ENCODE measurements around the gene LIPT2.

Gene LIPT2

DNA sequence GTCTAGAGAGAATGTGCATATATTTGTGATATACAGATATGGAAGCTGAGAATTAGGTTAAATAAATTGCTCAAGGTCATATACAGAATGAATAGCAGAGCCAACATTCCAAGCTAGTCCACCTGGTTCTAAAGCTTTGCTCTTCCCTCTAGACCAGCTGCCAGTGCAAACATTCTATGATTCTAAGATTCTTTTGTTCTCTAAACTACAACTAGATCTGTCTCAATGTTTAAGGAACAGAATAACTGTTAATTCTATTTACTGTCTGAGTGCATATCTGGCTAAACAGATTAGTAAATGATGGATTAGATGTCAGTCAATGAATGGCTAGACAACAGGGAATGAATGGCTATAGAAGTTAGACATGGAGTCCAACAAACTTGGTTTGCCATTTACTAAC lies 45.8 kb downstream of the LIPT2 start:
- no peaks in the 10 kb centered on the region for H3K27me3 ChIP-seq (ENCODE audit: insufficient read depth, low read depth)
- no peaks in the 10 kb centered on the region for H3K79me2 ChIP-seq (ENCODE audit: insufficient read depth, low read depth)
- H3K9ac ChIP-seq: no peak overlapping the region
- no peak overlapping the region for H2AFZ ChIP-seq (ENCODE audit: low read depth)
- H4K20me1 ChIP-seq (ENCODE audit: insufficient read depth): no peaks in the 10 kb centered on the region
- no peaks in the 10 kb centered on the region for H3K4me1 ChIP-seq (ENCODE audit: low read depth, poor library complexity, severe bottlenecking)
- TF ChIP-seq, protein P1, sequence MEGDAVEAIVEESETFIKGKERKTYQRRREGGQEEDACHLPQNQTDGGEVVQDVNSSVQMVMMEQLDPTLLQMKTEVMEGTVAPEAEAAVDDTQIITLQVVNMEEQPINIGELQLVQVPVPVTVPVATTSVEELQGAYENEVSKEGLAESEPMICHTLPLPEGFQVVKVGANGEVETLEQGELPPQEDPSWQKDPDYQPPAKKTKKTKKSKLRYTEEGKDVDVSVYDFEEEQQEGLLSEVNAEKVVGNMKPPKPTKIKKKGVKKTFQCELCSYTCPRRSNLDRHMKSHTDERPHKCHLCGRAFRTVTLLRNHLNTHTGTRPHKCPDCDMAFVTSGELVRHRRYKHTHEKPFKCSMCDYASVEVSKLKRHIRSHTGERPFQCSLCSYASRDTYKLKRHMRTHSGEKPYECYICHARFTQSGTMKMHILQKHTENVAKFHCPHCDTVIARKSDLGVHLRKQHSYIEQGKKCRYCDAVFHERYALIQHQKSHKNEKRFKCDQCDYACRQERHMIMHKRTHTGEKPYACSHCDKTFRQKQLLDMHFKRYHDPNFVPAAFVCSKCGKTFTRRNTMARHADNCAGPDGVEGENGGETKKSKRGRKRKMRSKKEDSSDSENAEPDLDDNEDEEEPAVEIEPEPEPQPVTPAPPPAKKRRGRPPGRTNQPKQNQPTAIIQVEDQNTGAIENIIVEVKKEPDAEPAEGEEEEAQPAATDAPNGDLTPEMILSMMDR (conservative IDR thresholded peaks at IDR 0.05; ENCODE audit: low read depth, low read length): no peak
- H3K4me2 ChIP-seq: no peak overlapping the region
- no peak overlapping the region for H3K4me3 ChIP-seq (IDR thresholded peaks at IDR 0.05; ENCODE audit: insufficient read depth, low read depth, low read length)
- H3K36me3 ChIP-seq (ENCODE audit: insufficient read depth): no peaks in the 10 kb centered on the region
- no peak overlapping the region for H3K27ac ChIP-seq

DNA sequence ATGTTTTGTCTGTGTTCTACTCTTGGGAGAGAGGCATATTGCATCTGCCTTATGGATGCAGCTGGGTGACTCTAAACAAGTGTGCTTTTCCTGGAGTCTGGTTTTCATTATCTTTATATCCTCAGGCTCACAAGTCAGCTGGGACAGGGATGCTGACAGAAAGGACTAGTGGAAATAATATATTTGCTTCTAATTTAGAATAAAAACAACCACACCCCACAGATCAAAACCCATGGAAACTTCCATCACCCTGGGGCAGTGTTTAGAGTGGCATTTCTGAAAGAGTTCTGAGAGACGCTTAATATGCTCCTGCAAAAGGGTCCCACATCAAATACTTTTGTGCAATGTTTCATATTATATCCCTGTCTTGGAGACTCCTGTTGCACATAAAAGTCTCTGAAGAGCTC lies 47.0 kb downstream of the LIPT2 start:
- H3K27ac ChIP-seq: no peak overlapping the region
- no peaks in the 10 kb centered on the region for H3K79me2 ChIP-seq (ENCODE audit: insufficient read depth, low read depth)
- H3K27me3 ChIP-seq (ENCODE audit: insufficient read depth, low read depth): no peaks in the 10 kb centered on the region
- H2AFZ ChIP-seq (ENCODE audit: low read depth): no peak overlapping the region
- H3K4me3 ChIP-seq (IDR thresholded peaks at IDR 0.05; ENCODE audit: insufficient read depth, low read depth, low read length): no peak overlapping the region
- no peaks in the 10 kb centered on the region for H4K20me1 ChIP-seq (ENCODE audit: insufficient read depth)
- H3K4me2 ChIP-seq: no peak overlapping the region
- TF ChIP-seq, protein P1 (conservative IDR thresholded peaks at IDR 0.05; ENCODE audit: low read depth, low read length): no peak
- H3K36me3 ChIP-seq (ENCODE audit: insufficient read depth): no peaks in the 10 kb centered on the region
- no peak overlapping the region for H3K9ac ChIP-seq
- H3K4me1 ChIP-seq (ENCODE audit: low read depth, poor library complexity, severe bottlenecking): no peaks in the 10 kb centered on the region

DNA sequence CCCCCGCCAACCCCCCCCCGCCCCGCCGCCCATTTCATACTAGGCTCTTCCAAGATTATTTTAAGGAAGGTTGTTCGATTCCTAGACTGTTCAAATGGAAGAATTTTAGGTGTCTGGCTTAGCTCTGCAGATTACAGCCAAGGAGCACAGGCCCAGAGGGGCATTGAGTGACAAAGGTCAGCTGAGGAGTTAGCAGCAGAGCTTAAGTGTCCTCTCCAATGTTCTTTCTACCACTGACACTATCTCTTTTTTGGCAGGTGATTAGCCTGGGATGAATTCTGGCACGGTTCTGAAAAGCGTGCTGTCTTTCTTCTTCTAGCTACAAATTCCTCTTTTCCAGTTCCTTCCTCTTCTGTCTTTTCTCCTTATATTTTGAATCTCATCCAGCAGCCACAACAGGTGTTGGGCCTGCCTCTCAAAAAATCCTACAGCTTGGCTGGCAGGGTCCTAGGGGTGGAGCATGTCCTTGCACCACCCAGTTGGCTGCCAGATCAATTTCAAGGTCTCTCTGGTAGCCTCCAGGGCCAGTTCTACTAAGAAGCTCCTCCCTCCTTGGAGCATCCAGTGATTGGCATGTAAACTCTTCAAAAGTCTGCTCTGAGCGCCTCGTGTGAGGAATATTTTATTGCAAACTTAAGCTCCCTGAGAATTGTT lies 49.2 kb downstream of the LIPT2 start:
- TF ChIP-seq, protein P1 (conservative IDR thresholded peaks at IDR 0.05; ENCODE audit: low read depth, low read length): no peak
- no peak overlapping the region for H3K27ac ChIP-seq

DNA sequence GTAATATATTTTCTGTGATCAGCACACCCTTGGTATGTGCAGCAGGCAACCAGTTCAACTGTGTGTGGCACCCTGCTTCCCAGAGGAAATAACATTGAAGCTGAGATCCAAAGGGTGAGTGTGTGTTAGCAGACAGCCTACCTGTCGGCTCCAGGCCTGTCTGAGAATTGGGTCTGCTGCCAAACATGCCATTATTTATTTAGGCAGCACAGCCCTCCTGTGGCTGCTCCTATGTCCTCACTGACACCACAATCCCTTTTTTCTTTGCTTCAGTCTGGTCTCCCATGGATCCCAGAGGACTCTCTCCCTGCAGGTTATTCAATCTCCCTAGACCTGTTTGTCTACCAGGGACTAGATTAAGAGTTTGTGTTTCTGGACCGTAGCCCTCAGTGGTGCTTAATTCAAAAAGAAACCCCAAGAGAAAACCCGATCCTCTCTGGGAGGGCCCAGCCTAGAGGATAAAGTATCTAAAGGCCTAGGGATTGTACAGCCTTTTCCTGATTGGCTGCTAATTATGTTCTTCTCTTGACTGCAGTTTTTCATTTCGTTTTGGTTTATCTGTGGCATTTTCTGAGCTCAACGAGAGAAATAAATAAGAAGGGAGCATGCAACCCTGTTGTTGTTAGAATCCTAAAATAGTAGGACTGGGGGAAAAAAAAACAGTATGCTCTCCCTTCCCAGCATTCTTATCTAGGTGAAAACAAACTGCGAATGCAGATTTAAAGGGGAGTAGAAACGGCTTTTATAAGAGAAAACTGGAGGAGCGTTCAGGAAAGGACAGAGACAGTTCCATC lies 50.3 kb downstream of the LIPT2 start:
- Histone ChIP-seq H2AFZ (ENCODE audit: low read depth) (no peak overlapping the region), H4K20me1 (ENCODE audit: insufficient read depth) (no peaks in the 10 kb centered on the region), H3K4me2 (no peak overlapping the region), H3K27ac (no peak overlapping the region), H3K27me3 (ENCODE audit: insufficient read depth, low read depth) (no peaks in the 10 kb centered on the region), H3K4me1 (ENCODE audit: low read depth, poor library complexity, severe bottlenecking) (no peaks in the 10 kb centered on the region), H3K4me3 (IDR thresholded peaks at IDR 0.05; ENCODE audit: insufficient read depth, low read depth, low read length) (no peak overlapping the region), H3K36me3 (ENCODE audit: insufficient read depth) (no peaks in the 10 kb centered on the region), H3K79me2 (ENCODE audit: insufficient read depth, low read depth) (no peaks in the 10 kb centered on the region), H3K9ac (no peak overlapping the region)
- TF ChIP-seq, protein P1 (conservative IDR thresholded peaks at IDR 0.05; ENCODE audit: low read depth, low read length): no peak

More for the DNA sequence above, 49.2 kb downstream of the LIPT2 start:
- Histone ChIP-seq H3K4me2 (no peak overlapping the region), H3K9ac (no peak overlapping the region), H2AFZ (ENCODE audit: low read depth) (no peak overlapping the region), H3K36me3 (ENCODE audit: insufficient read depth) (no peaks in the 10 kb centered on the region), H3K27me3 (ENCODE audit: insufficient read depth, low read depth) (no peaks in the 10 kb centered on the region), H3K79me2 (ENCODE audit: insufficient read depth, low read depth) (no peaks in the 10 kb centered on the region), H3K4me3 (IDR thresholded peaks at IDR 0.05; ENCODE audit: insufficient read depth, low read depth, low read length) (no peak overlapping the region), H3K4me1 (ENCODE audit: low read depth, poor library complexity, severe bottlenecking) (no peaks in the 10 kb centered on the region), H4K20me1 (ENCODE audit: insufficient read depth) (no peaks in the 10 kb centered on the region)
